Activated naive CD8-positive, alpha-beta T cell treated with anti-CD3 and anti-CD28 coated beads, Interleukin-2, amount 50 U/mL, for 24 hours (primary cell): ENCODE data around the gene ITGA2B.
A peak's percentile ranks its signal among the peaks of the same experiment; 100 is the strongest.

Experiments
- ATAC-seq: fragments of 150-1000 bp; cut with Tn5 transposase; one replicate; pipeline ENCODE4 v1.10.0; 2021
- DNase-seq: peaks from one replicate; pipeline ENCODE4 v3.0.0; 2021
- H3K27ac Mint-ChIP-seq: one replicate; pipeline ENCODE4 v1.8.0; 2021; ENCODE audit warnings: mild to moderate bottlenecking, mixed read lengths
- H3K27me3 Mint-ChIP-seq: one replicate; pipeline ENCODE4 v1.8.0; 2021; ENCODE audit warnings: mixed read lengths
- H3K36me3 Mint-ChIP-seq: one replicate; pipeline ENCODE4 v1.8.0; 2021; ENCODE audit warnings: low read depth, mixed read lengths
- H3K4me1 Mint-ChIP-seq: one replicate; pipeline ENCODE4 v1.8.0; 2021; ENCODE audit warnings: mixed read lengths
- H3K4me3 Mint-ChIP-seq: one replicate; pipeline ENCODE4 v1.8.0; 2021; ENCODE audit warnings: mild to moderate bottlenecking, moderate library complexity, mixed read lengths
- H3K9me3 Mint-ChIP-seq: one replicate; pipeline ENCODE4 v1.8.0; 2021; ENCODE audit warnings: mixed read lengths

Gene ITGA2B

DNA sequence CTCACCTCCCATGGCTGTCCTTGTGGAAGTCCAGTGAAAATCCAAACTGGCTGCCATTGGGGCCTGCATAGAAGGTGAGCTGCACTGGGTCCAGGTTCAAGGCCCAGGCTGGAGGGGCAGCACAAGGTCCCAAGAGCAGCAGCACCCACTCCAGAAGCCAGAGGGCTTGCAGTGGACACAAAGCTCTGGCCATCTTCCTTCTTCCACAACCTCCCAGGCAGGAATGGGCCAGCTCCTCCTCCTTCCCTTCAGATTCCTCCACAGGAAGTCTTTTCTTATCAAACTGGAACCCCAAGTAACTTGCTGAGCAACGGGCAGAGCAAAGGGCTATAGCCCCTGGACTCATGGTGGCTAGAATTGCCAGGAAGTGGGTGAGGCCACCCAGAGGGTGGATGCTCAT, at the start of gene ITGA2B:
ITGA2B (minus strand) TSS at position 369 of the 400 bp plus-strand sequence; CDS start at position 193, 176 bp downstream.
- H3K4me1 Mint-ChIP-seq = peaks cover 17% of the 10 kb centered on the region
- peaks cover 13% of the 10 kb centered on the region for H3K27me3 Mint-ChIP-seq
- no peak for ATAC-seq
- H3K4me3 Mint-ChIP-seq = no peak within 1 kb of the TSS
- H3K36me3 Mint-ChIP-seq = no peaks in the 10 kb centered on the region
- DNase-seq = no peak
- H3K9me3 Mint-ChIP-seq = no peaks in the 10 kb centered on the region
- H3K27ac Mint-ChIP-seq = no peak within 1 kb of the TSS

DNA sequence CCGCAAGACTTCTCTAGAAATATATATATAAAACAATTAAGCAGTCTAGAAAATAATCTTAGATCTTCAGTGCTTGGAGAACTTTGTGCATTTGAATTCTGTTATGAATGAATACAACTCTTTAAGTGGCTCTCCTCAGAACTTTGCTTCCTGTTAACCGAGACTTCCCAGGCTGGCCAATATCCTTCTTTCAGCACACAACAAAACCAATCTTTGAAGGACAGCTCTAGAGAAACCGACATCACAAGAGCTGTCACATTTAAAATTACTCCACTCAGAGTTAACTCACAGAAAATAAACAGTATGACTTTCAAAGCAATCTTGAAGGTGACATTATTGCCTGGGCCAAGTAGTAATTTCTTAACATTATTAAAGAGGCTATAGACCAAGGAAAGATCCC, 49.7 kb upstream of the ITGA2B start:
- DNase-seq (no peak), ATAC-seq (no peak)
- no peaks in the 10 kb centered on the region for H3K9me3 Mint-ChIP-seq
- H3K4me3 Mint-ChIP-seq = no peak overlapping the region
- peaks cover 22% of the 10 kb centered on the region for H3K4me1 Mint-ChIP-seq
- peaks cover 17% of the 10 kb centered on the region for H3K36me3 Mint-ChIP-seq
- no peaks in the 10 kb centered on the region for H3K27me3 Mint-ChIP-seq
- no peak overlapping the region for H3K27ac Mint-ChIP-seq

DNA sequence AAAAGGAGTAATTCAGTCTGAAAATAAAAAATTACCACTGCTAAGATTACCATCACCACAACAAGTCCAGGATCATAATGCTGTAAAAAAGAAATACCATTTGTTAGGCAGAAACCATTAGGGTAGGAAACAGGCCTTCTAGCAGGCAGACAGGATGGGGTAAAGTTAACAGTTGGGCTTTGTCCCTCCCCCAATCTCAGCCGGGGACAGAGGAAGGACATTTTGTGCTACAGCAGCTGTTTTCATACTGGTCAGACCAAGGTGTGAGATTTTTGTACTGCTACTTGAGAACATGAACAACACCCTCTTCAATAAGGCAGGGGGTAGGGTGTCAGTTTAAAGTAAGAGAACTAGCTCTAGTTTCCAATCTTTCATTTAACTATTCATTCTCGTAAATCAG, 49.2 kb upstream of the ITGA2B start:
- ATAC-seq = no peak
- peak overlapping the region; percentile 61 for H3K27ac Mint-ChIP-seq
- peaks cover 22% of the 10 kb centered on the region for H3K4me1 Mint-ChIP-seq
- H3K4me3 Mint-ChIP-seq = no peak overlapping the region
- no peaks in the 10 kb centered on the region for H3K27me3 Mint-ChIP-seq
- peaks cover 18% of the 10 kb centered on the region for H3K36me3 Mint-ChIP-seq
- no peak for DNase-seq
- no peaks in the 10 kb centered on the region for H3K9me3 Mint-ChIP-seq

DNA sequence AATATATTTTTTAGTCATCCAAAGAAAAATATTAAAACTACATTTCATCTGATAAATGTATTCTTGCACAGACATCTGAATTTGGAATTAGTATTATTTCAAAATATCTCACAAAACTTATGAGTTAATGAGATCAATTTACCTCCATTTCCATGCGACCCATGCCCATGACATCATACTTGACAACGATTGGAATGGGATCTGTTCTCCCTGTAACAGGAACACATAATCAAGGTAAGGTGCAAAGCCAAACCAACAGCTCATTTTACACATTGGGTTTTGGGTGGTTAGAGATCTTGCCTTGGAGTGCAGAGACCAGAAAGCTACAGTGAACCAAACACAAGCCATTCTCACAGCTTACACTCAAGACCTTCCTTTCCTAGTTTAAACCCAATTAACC, 46.9 kb upstream of the ITGA2B start:
- H3K27me3 Mint-ChIP-seq = no peaks in the 10 kb centered on the region
- H3K27ac Mint-ChIP-seq = no peak overlapping the region
- peaks cover 22% of the 10 kb centered on the region for H3K4me1 Mint-ChIP-seq
- no peak overlapping the region for H3K4me3 Mint-ChIP-seq
- H3K9me3 Mint-ChIP-seq = no peaks in the 10 kb centered on the region
- peaks cover 30% of the 10 kb centered on the region for H3K36me3 Mint-ChIP-seq
- DNase-seq = no peak
- no peak for ATAC-seq

DNA sequence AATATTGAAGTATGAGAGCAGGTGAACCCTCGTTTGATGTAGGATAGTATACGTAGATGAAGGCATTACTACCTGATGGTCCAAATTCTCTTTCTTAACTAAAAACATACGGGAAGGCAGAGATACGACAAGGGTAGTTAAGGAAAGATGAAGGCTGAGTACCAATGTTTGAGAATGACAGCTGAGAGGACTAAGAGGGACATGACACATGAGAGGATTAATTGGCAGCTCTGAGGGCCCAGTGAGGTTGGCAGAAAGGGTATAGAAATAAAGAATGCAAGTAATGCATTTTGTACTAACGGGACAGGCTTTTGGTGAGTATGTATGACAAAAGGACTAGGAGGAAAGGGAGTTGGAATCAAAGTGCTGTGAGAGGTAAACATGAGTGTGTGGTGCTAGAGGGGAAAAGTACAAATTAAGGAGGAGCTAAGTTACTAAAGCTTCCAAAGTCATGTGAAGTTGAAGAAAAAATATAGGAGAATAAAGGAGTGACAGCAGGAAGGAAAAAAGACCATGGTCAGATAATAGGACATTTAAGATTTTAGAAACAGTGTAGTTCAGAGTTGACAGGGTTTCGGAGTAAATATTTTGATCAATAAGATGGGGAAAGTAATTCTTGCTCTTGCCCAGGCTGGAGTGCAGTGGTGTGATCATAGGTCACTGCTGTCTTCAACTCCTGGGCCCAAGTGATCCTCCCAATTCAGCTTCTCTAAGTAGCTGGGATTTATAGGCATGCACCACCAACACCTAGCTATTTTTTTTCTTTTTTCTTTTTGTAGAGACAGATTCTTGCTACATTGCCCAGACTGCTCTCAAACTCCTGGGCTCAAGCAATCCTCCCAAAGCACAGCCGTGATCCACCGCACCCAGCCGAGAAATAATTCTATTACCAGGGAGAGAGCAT, 43.1 kb upstream of the ITGA2B start:
- H3K27ac Mint-ChIP-seq = no peak overlapping the region
- DNase-seq = no peak
- no peak overlapping the region for H3K4me3 Mint-ChIP-seq
- H3K27me3 Mint-ChIP-seq = no peaks in the 10 kb centered on the region
- no peak for ATAC-seq
- H3K36me3 Mint-ChIP-seq = peaks cover 34% of the 10 kb centered on the region
- no peaks in the 10 kb centered on the region for H3K4me1 Mint-ChIP-seq
- no peaks in the 10 kb centered on the region for H3K9me3 Mint-ChIP-seq

DNA sequence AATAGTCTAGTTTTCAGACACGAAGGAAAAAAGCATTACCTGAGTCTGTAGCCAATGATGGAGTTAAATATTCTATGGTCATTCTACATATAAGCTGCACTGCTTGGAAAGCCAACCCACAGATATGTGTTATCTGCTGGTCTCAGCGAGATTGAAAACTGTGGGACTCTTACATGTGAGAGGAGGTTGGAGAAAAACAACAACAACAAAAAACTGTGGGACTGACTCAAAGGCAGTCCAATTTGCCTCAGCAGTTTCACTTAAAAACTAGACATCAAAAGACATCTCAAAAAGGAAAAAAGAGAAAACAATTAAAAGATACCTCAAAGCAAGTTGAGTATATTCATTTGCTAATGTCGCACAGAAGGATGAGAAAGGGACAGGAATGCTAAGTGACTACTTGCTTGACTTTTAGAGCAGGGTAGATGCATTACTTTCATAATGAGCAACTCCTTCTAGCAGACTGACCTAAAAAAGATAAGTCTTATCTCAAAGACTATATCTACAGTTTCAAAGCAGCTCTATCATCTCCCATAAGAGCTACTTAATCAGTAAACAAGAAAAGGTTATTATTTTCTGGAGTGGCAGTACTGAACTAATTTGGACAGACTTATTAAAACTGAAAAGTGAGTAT, 35.5 kb upstream of the ITGA2B start:
- H3K27ac Mint-ChIP-seq = no peak overlapping the region
- H3K27me3 Mint-ChIP-seq = no peaks in the 10 kb centered on the region
- ATAC-seq = peak; percentile 40
- peaks cover 18% of the 10 kb centered on the region for H3K36me3 Mint-ChIP-seq
- no peaks in the 10 kb centered on the region for H3K9me3 Mint-ChIP-seq
- H3K4me1 Mint-ChIP-seq = peaks cover 8% of the 10 kb centered on the region
- DNase-seq = no peak
- no peak overlapping the region for H3K4me3 Mint-ChIP-seq

DNA sequence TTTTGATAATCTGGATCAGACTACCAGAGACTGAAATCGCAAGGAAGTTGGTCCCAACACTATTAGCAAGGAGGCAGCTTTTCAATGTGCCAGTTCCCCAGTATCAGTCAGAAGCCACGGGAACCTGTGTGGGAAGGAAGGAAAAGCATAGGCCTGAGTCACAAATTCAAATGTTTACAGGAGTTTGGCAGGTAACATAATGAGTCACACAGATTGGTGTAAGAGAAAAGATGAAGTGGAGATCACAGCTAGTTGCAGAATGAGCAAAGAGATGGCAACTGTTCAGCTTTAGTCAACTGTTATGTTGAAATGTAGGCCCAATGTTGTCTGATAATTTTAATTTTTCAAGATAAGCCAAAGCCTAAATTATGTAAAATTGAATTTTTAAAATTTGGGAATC, 28.1 kb upstream of the ITGA2B start:
- no peak overlapping the region for H3K4me3 Mint-ChIP-seq
- no peaks in the 10 kb centered on the region for H3K9me3 Mint-ChIP-seq
- H3K36me3 Mint-ChIP-seq = peaks cover 39% of the 10 kb centered on the region
- no peaks in the 10 kb centered on the region for H3K27me3 Mint-ChIP-seq
- peak overlapping the region; percentile 48 for H3K27ac Mint-ChIP-seq
- H3K4me1 Mint-ChIP-seq = peaks cover 18% of the 10 kb centered on the region
- no peak for ATAC-seq
- no peak for DNase-seq

DNA sequence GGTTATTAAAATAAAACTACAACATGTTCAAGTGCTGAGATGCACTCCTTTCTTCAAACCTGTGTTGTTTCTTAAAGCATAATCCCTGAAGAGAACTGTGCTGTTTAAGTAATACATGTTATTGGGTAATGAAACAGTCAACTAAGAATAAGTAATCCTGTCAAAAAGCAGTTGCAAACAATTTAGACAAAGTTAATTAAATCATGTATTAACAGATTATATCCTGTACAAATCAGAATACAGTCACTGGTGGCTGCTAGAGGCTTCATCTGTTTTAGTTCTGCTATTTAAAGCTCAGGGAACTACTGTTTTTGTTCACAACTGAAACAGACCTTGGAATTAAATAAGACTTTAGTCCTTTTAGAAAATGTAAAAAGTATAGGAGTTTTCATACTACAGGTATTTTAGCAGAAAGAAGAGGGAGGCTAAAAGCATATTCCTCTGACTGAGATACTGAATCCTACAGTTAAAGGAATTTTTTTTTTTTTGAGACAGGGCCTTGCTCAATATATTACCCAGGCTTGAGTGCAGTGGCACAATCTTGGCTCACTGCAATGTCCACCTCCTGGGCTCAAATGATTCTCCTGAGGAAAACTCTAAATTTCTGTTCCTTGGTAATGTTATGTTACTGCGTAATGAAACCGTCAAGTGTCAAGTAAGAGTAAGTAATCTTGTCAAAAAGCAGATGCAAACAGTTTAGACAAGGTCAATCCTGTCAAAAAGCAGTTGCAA, 27.3 kb upstream of the ITGA2B start:
- DNase-seq (no peak), ATAC-seq (no peak)
- H3K4me1 Mint-ChIP-seq = peaks cover 18% of the 10 kb centered on the region
- peaks cover 38% of the 10 kb centered on the region for H3K36me3 Mint-ChIP-seq
- H3K27ac Mint-ChIP-seq = no peak overlapping the region
- H3K4me3 Mint-ChIP-seq = no peak overlapping the region
- H3K9me3 Mint-ChIP-seq = no peaks in the 10 kb centered on the region
- H3K27me3 Mint-ChIP-seq = no peaks in the 10 kb centered on the region

DNA sequence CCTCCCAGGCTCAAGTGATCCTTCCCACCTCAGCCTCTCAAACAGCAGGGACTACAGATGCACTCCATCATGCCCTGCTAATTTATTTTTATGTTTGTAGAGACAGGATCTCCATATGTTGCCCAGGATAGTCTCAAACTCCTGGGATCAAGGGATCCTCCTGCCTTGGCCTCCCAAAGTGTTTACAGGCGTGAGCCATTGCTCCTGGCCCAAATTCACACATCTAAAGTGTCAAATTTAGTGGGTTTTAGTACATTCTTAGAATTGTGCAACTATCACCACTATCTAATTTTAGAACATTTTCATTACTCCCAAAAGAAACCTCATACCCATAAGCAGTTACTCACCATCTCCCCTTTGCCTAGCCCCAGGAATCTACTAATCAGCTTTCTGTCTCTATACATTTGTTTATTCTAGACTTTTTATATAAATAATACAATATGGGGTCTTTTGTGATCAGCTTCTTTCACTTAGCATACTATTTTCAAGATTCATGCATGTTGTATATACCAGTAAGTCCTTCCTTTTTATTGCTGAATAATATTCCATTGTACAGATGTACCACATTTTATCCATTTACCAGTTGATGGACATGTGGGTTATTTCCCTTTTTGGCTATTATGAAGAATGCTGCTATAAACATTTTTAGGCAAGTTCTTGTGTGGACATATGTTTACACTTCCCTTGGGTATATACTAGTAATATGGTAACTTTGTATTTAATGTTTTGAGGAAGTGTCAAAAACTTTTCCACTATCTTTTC, 25.1 kb upstream of the ITGA2B start:
- Mint-ChIP-seq H3K27me3 (no peaks in the 10 kb centered on the region), H3K4me1 (peaks cover 18% of the 10 kb centered on the region), H3K36me3 (peaks cover 35% of the 10 kb centered on the region), H3K9me3 (no peaks in the 10 kb centered on the region), H3K27ac (no peak overlapping the region), H3K4me3 (no peak overlapping the region)
- ATAC-seq = no peak
- DNase-seq = no peak

DNA sequence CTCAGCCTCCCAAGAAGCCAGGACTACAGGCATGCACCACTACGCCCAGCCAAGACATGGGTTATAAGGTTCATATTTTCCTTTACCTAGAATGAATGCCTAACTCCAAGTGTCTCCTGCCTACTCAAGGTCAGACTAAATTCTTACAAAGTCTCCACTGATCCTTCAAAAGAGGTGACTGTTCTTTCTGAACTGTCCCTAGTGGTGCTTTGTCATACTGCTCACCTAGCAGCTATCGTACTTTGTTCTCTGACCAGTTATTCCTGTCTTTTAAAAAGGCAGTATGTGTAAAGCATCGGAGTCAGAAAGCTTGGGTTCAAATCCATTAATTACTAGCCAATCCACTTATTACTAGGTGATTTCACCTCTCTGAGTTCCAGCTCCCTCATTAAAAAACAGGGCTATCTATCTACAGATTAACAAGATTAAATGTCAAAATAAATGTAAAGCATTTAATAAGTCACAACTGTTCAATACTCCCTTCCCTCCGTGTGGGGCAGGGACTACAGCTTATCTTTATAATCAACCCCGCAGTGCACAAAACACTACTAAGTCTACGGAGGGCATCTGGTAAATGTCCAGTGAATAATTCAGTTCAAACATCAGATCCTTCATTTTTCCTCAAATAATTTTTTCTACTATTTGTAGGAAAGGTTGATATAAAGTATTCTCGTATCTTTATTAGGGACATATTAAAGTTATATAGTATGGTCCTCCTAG, 20.0 kb upstream of the ITGA2B start:
- DNase-seq = no peak
- Mint-ChIP-seq H3K36me3 (peaks cover 9% of the 10 kb centered on the region), H3K4me3 (no peak overlapping the region), H3K27ac (no peak overlapping the region), H3K4me1 (no peaks in the 10 kb centered on the region), H3K9me3 (no peaks in the 10 kb centered on the region), H3K27me3 (no peaks in the 10 kb centered on the region)
- ATAC-seq = no peak

DNA sequence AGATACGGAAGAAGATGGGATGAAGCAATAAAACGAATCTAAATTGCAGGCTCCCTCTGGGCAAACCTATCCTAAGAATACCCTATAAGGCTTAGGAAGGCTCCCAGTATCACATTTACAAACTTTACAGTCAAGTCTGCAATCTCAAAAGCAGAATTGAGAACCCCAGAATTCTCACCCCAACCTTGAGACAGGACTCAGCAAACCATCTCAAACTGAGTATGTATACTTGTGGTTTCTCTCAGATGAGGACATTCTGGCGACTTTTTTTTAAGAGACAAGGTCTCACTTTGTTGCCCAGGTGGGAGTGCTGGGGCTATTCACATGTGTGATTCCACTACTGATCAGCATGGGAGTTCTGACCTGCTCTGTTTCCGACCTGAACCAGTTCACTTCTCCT, 19.3 kb upstream of the ITGA2B start:
- no peaks in the 10 kb centered on the region for H3K27me3 Mint-ChIP-seq
- no peaks in the 10 kb centered on the region for H3K9me3 Mint-ChIP-seq
- peaks cover 9% of the 10 kb centered on the region for H3K36me3 Mint-ChIP-seq
- no peak overlapping the region for H3K4me3 Mint-ChIP-seq
- ATAC-seq = no peak
- no peaks in the 10 kb centered on the region for H3K4me1 Mint-ChIP-seq
- no peak overlapping the region for H3K27ac Mint-ChIP-seq
- DNase-seq = no peak

DNA sequence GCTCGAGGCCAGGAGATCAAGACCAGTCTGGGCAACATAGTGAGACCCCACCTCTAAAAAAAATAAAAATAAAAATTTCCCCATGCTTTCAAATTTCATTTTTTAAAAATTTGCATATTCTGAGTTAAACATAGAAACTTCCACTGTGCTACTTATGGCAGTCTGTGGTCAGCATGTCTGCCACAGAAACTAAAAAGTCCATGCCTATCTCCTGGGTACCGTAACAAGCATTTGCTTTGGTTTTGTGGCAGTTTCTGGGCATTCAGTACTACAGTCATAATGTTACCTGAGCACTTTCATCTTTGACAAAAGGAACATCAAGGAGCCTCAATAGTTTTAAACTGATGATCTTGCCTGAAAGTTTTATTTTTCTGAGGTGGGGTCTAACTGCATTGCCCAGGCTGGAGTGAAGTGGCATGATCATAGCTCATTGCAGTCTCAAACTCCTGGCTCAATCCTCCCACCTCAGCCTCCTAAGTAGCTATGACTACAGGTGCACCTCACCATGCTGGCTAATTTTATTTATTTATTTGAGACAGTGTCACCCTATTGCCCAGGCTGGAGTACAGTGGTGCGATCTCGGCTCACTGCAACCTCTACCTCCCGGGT, 13.2 kb upstream of the ITGA2B start:
- DNase-seq = no peak
- Mint-ChIP-seq H3K36me3 (peaks cover 15% of the 10 kb centered on the region), H3K27me3 (no peaks in the 10 kb centered on the region), H3K4me3 (no peak overlapping the region), H3K27ac (no peak overlapping the region), H3K4me1 (peaks cover 11% of the 10 kb centered on the region), H3K9me3 (no peaks in the 10 kb centered on the region)
- ATAC-seq = peak; percentile 46

DNA sequence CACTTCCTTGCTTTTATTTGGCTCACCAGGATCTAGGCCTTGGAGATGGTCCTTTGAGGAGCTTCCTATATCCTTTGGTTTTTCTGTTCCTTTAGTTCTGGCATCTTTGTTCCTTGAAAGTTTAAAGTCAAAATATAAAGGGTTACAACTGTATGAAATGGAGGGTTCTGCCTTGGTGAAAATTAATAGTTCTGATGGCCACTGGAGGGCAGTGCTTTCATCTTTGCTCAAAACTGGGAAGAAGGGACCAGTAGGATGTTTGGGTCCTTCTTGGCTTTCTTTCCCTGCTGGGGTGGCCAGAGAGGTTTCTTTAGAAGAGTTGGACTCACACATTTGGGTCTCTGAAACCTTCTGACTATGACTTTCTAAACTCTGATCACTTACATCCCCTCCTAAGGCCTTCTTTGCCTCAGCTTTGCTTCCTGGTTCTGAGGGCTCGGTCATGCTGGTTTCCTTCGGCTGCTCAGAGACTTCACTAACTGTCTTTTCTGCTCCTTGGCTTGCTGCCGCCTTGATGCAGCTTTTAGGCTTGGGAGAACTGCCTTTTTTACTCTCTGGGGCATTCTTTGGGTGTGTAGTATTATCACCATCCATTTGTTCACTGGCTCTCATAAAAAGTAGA, 10.9 kb upstream of the ITGA2B start:
- no peak for DNase-seq
- ATAC-seq = no peak
- no peak overlapping the region for H3K27ac Mint-ChIP-seq

More for the DNA sequence above, 10.9 kb upstream of the ITGA2B start:
- no peaks in the 10 kb centered on the region for H3K27me3 Mint-ChIP-seq
- H3K36me3 Mint-ChIP-seq = peaks cover 15% of the 10 kb centered on the region
- H3K9me3 Mint-ChIP-seq = no peaks in the 10 kb centered on the region
- peaks cover 13% of the 10 kb centered on the region for H3K4me1 Mint-ChIP-seq
- H3K4me3 Mint-ChIP-seq = no peak overlapping the region
